GM19468 (cell line): ENCODE measurements around the gene HFE.

ENCODE experiments used
- ATAC-seq: cut with Tn5 transposase; IDR thresholded peaks from one replicate; pipeline ENCODE4 v1.9.1; 2021; ENCODE audit warnings: mild to moderate bottlenecking, moderate library complexity, moderate number of reproducible peaks; ENCODE audit not compliant: unreplicated experiment; ENCODE audit errors: extremely low read depth

Gene HFE

DNA sequence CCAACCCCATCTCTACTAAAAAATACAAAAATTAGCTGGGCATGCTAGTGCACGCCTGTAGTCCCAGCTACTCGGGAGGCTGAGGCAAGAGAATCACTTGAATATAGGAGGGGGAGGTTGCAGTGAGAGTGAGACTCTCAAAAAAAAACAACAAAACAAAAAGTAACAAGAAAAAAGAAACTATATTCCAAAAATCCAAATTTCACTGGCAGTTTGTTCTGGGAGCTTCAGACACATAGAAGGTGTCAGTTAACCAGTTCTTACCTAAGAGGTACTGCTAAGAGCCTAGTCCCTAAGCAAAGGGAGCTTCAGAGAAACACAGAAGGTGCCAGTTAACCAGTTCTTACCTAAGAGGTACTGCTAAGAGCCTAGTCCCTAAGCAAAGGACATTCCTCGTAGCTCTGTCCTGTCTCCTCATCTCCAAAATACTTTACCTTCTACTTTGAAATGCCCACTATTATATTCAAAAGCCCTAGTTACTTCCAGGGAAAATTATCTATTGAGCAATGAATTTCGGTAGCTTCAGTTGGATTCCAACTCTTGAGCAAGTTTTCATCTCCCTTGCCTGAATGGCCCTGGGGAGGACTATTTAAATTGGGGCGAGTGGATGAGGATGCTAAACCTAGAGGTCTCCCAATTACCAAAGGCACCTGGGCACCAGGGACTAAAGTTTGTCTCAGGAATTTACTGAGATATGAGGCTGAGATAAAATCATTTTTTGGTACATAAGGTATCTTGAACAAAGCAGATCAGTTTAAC lies 41.0 kb downstream of the HFE start:
- ATAC-seq: no peak

GRCh38 chr6:26129656-26130055 lies 42.4 kb downstream of the HFE start:
- ATAC-seq: no peak

GRCh38 chr6:26130581-26131249 lies 43.5 kb downstream of the HFE start:
- ATAC-seq: no peak

DNA sequence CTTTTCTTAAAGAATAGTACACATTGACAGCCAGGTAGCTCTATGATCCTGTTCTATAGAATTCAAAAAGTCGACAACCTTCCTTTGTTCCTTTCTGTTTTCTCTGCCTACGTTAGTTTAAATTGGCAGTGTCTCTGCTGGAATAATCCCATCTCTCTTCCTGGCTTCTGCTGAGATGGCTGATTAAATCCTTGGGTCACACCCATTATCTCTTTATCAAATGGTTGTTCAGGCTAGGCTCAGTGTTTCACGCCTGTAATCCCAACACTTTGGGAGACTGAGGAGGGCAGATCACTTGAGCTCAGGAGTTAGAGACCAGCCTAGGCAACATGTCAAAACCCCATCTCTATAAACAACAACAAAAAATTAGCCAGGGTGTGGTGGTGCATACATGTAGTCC lies 44.4 kb downstream of the HFE start:
- no peak for ATAC-seq

GRCh38 chr6:26133730-26134129 lies 46.5 kb downstream of the HFE start:
- no peak for ATAC-seq

DNA sequence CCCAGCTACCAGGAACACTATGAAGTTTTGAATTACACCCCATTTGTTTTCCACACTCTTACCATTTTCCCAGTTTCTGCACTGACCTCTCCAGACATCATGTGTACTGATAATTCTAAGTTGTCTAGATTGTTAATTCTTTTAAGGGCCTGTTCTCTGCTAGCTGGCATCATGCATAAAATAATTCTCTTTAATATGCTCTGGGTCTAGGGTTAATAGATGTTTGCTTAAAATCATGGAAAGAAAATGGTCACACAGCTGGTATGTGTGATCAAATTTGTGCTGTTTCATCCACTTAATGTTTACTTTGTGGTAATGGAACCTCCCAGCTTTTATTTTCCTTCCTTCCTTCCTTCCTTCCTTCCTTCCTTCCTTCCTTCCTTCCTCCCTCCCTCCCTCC lies 49.1 kb downstream of the HFE start:
- ATAC-seq: no peak

DNA sequence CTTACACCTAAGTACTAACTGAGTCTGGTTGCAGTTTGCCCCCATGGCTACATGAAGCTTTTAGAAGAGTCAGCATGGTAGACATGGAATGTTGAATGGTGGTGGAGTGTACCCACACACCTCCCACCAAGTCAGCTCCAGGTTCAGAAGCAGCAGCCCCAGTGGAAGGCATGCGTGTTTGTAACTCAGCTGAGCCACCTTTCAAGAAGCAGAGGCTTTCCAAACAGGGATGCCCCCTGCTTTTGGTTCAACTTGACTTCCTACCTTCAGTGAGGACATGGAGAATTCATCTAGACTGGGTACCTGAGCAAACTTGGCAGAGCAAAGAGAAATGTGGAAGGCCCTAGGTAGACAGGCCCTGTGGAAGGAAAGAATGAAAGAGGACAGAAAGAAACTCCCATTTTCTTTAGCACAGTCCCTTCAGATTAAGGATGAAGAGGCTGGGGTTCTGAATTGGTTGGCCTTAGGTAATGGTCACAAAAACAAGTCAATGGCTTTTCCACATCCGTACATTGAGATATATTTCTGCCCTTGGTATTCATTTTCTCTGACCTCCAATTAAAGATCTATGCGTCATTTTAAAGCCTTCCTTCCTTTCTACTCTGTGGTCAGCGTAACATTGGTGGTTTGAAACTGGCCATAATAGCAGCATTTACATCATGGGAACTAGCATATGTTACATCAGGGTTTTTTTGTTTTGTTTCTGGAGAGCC lies 53.2 kb downstream of the HFE start:
- ATAC-seq: no peak

- ATAC-seq: no peak
Measured at GRCh38 chr6:26140967-26141294, 53.7 kb downstream of the HFE start.

DNA sequence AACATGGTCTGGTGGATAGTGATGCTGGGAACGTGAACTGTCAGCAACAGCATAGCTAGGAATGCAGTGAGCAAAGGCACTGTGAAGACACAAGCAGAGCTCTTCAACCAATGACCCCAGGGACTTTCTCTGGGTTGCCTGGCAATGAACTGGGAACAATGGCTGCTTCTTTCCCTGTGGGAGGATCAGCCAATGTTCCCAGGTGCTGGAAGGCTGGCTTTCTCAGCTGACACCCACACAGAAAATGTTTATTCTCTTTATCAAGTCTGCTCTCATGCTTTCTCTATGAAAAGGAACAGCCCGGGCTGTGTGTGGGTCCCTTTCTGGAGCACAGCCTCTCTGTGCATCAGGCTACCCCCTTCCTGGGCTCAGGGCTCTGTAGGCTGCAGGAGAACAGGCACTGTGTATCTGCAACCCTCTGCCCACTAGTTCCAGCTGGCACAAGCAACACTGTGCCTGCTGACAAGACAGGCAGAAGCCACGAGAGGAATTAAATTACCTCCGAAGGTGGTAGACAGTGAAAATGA lies 54.2 kb downstream of the HFE start:
- no peak for ATAC-seq

GRCh38 chr6:26142026-26142425 lies 54.8 kb downstream of the HFE start:
- ATAC-seq: no peak
